Measurements from ENCODE around the gene LRRTM4. TPM values are rescaled to one million over a fixed set of nuclear protein-coding genes. Genes with fewer than 3 reads are reported as not detected.
"Not testable (repeated sequence)": the region's sequence is repeated elsewhere in the genome, so short reads cannot be mapped to it uniquely, and the experiment has no call there.

The LRRTM4 gene
- total RNA-seq, 1 donor from 2014 or later, result 0.55 TPM

DNA sequence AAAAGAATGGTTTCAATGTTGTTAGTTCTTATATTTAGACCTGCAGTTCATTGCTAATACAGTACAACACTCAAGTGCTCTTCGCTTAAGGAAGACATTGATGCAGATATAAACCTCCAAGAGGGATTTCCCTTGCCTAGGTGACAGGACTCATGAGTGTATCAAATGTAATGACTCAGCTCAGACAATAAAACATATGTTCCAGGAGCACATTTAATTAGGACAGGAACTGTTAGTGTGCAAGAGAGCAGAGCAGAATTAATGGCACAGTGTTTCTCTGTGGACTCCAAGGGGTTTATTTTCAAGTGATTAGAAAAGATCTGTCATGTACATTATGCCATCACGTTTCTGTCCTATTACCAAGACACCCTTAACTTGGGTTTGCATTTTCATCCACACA is 375.0 kb downstream of the LRRTM4 start:
- Histone ChIP-seq H3K36me3 (no peaks in the 10 kb centered on the region), H3K9me3 (replicated peaks) (peaks cover 14% of the 10 kb centered on the region), H3K27me3 (ENCODE audit: low read depth) (no peaks in the 10 kb centered on the region), H3K4me1 (no peaks in the 10 kb centered on the region), H3K27ac (replicated peaks) (no peak overlapping the region), H3K4me3 (no peak overlapping the region)
- intact Hi-C loops (cut with micrococcal nuclease), result no loop called here
- no peak for DNase-seq
- TF ChIP-seq, protein P1, sequence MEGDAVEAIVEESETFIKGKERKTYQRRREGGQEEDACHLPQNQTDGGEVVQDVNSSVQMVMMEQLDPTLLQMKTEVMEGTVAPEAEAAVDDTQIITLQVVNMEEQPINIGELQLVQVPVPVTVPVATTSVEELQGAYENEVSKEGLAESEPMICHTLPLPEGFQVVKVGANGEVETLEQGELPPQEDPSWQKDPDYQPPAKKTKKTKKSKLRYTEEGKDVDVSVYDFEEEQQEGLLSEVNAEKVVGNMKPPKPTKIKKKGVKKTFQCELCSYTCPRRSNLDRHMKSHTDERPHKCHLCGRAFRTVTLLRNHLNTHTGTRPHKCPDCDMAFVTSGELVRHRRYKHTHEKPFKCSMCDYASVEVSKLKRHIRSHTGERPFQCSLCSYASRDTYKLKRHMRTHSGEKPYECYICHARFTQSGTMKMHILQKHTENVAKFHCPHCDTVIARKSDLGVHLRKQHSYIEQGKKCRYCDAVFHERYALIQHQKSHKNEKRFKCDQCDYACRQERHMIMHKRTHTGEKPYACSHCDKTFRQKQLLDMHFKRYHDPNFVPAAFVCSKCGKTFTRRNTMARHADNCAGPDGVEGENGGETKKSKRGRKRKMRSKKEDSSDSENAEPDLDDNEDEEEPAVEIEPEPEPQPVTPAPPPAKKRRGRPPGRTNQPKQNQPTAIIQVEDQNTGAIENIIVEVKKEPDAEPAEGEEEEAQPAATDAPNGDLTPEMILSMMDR (IDR thresholded peaks at IDR 0.05; ENCODE audit: borderline replicate concordance), result no peak

DNA sequence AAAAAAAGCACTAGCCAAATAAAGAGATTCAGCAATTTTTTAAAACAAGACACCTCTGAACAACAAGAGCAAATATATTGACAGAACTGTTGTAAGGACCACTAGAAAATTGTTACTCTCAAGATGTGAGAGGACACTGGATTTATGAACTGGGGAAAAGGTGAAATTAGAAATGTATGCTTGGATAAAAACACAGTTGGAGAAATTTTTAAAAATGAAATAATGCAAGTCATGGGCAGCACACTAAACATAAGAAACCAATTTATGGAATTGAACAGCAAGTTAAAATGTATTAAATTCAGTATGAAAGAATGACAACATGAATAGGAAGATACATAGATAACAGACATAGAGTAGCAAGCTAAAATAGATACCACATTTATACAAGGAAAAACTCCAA is 377.4 kb downstream of the LRRTM4 start:
- Histone ChIP-seq H3K36me3 (no peaks in the 10 kb centered on the region), H3K9me3 (replicated peaks) (peaks cover 23% of the 10 kb centered on the region), H3K27ac (replicated peaks) (no peak overlapping the region), H3K27me3 (ENCODE audit: low read depth) (no peaks in the 10 kb centered on the region), H3K4me3 (no peak overlapping the region), H3K4me1 (no peaks in the 10 kb centered on the region)
- intact Hi-C loops (cut with micrococcal nuclease), result no loop called here
- TF ChIP-seq, protein P1 (IDR thresholded peaks at IDR 0.05; ENCODE audit: borderline replicate concordance), result no peak
- DNase-seq, result no peak

GRCh38 chr2:77142141-77142540 is 380.0 kb downstream of the LRRTM4 start:
- Histone ChIP-seq H3K36me3 (no peaks in the 10 kb centered on the region), H3K4me1 (no peaks in the 10 kb centered on the region), H3K27ac (replicated peaks) (no peak overlapping the region), H3K4me3 (no peak overlapping the region), H3K27me3 (ENCODE audit: low read depth) (no peaks in the 10 kb centered on the region), H3K9me3 (replicated peaks) (peaks cover 28% of the 10 kb centered on the region)
- TF ChIP-seq, protein P1 (IDR thresholded peaks at IDR 0.05; ENCODE audit: borderline replicate concordance), result no peak
- no peak for DNase-seq
- intact Hi-C loops (cut with micrococcal nuclease), result no loop called here

- H3K4me1 ChIP-seq; H3K4me3 ChIP-seq; intact Hi-C loops (cut with micrococcal nuclease); H3K27me3 ChIP-seq (ENCODE audit: low read depth); H3K9me3 ChIP-seq (replicated peaks); H3K27ac ChIP-seq (replicated peaks); H3K36me3 ChIP-seq; DNase-seq: not testable (repeated sequence)
Observed at GRCh38 chr2:77128479-77128878, 393.7 kb downstream of the LRRTM4 start.

DNA sequence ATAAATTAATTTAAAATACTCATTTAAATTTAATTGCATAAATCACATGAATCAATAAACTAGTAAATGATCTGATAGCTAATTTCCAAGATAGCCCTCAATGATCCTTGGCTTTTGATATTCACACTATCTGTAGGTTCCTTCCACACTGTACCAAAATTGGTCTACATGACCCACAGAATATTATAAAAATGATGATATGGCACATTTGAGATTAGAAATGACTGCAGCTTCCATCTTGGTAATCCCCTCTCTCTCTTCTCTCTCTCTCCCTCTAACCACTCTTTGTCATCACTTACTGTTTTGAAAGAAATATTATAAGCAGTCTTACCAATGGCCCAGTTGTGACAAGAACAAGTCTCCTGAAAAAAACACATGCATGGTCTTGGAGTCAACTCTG is 394.8 kb downstream of the LRRTM4 start:
- intact Hi-C loops (cut with micrococcal nuclease), result no loop called here
- no peak for DNase-seq
- Histone ChIP-seq H3K27ac (replicated peaks) (no peak overlapping the region), H3K4me1 (no peaks in the 10 kb centered on the region), H3K4me3 (no peak overlapping the region), H3K36me3 (no peaks in the 10 kb centered on the region), H3K27me3 (ENCODE audit: low read depth) (no peaks in the 10 kb centered on the region), H3K9me3 (replicated peaks) (peaks cover 4% of the 10 kb centered on the region)
- TF ChIP-seq, protein P1 (IDR thresholded peaks at IDR 0.05; ENCODE audit: borderline replicate concordance), result no peak

GRCh38 chr2:77121518-77121917 is 400.7 kb downstream of the LRRTM4 start:
- intact Hi-C loops (cut with micrococcal nuclease), result no loop called here
- Histone ChIP-seq H3K4me3 (no peak overlapping the region), H3K27ac (replicated peaks) (no peak overlapping the region), H3K27me3 (ENCODE audit: low read depth) (no peaks in the 10 kb centered on the region), H3K36me3 (no peaks in the 10 kb centered on the region), H3K4me1 (no peaks in the 10 kb centered on the region), H3K9me3 (replicated peaks) (no peaks in the 10 kb centered on the region)
- TF ChIP-seq, protein P1 (IDR thresholded peaks at IDR 0.05; ENCODE audit: borderline replicate concordance), result no peak
- no peak for DNase-seq
